Fibroblast of lung (primary cell): ENCODE data around the gene CLCN3.

Experiments
- EZH2 ChIP-seq: IDR thresholded peaks from 2 replicates; pipeline ENCODE4 v1.5.1; 2012; ENCODE audit warnings: low read length, control low read depth, mild to moderate bottlenecking; ENCODE audit errors: missing control alignments
- TF ChIP-seq, protein P1 (sequence below), 2 donors: IDR thresholded peaks in 1 of 2; conservative IDR thresholded peaks in 1 of 2; 1 replicate in 1 of 2; 2 replicates in 1 of 2; pipeline ENCODE4 v1.5.1; 2011 to 2012; ENCODE audit warnings: low read length in 2 of 2, control low read depth in 1 of 2, inconsistent platforms in 1 of 2, low read depth in 1 of 2, mild to moderate bottlenecking in 1 of 2

DNA sequence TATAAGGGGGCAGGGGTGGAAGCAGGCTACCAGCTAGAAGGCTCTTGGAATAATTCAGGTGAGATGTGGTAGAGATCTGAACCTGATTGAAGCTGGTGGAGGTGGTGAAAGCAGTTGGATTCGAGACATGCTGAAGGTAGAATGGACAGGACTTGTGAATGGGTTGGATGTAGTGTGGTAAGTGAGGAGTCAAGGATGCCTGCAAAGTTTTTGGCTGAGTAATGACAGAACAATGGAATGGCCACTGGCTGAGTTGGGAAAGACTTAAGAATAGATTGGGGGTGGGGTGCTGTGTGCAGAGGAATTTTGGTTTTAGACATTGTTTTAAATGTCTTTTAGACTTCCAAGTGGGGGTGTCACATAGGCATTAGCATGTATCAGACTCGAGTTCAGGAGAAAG lies 103.9 kb downstream of the CLCN3 start:
- TF ChIP-seq, protein P1, sequence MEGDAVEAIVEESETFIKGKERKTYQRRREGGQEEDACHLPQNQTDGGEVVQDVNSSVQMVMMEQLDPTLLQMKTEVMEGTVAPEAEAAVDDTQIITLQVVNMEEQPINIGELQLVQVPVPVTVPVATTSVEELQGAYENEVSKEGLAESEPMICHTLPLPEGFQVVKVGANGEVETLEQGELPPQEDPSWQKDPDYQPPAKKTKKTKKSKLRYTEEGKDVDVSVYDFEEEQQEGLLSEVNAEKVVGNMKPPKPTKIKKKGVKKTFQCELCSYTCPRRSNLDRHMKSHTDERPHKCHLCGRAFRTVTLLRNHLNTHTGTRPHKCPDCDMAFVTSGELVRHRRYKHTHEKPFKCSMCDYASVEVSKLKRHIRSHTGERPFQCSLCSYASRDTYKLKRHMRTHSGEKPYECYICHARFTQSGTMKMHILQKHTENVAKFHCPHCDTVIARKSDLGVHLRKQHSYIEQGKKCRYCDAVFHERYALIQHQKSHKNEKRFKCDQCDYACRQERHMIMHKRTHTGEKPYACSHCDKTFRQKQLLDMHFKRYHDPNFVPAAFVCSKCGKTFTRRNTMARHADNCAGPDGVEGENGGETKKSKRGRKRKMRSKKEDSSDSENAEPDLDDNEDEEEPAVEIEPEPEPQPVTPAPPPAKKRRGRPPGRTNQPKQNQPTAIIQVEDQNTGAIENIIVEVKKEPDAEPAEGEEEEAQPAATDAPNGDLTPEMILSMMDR (conservative IDR thresholded peaks at IDR 0.05 in 1 of 2, IDR thresholded peaks at IDR 0.05 in 1 of 2; ENCODE audit: low read depth in 1 of 2, low read length in 2 of 2): no peak
- TF ChIP-seq EZH2: no peak
